Mesangial cell (primary cell): ENCODE results near the gene ZMYM2. TPM values are rescaled to one million over a fixed set of nuclear protein-coding genes. Genes with fewer than 3 reads are reported as not detected.

ENCODE experiments used
- total RNA-seq: library from RNA; depleted of rRNA; stranded (reverse); fragments of >200 nt; gene quantifications from 2 replicates; pipeline ENCODE4 v1.2.3, GENCODE V29; 2015

The ZMYM2 gene
- total RNA-seq = 20.5 and 28.9 TPM in 2 replicates

DNA sequence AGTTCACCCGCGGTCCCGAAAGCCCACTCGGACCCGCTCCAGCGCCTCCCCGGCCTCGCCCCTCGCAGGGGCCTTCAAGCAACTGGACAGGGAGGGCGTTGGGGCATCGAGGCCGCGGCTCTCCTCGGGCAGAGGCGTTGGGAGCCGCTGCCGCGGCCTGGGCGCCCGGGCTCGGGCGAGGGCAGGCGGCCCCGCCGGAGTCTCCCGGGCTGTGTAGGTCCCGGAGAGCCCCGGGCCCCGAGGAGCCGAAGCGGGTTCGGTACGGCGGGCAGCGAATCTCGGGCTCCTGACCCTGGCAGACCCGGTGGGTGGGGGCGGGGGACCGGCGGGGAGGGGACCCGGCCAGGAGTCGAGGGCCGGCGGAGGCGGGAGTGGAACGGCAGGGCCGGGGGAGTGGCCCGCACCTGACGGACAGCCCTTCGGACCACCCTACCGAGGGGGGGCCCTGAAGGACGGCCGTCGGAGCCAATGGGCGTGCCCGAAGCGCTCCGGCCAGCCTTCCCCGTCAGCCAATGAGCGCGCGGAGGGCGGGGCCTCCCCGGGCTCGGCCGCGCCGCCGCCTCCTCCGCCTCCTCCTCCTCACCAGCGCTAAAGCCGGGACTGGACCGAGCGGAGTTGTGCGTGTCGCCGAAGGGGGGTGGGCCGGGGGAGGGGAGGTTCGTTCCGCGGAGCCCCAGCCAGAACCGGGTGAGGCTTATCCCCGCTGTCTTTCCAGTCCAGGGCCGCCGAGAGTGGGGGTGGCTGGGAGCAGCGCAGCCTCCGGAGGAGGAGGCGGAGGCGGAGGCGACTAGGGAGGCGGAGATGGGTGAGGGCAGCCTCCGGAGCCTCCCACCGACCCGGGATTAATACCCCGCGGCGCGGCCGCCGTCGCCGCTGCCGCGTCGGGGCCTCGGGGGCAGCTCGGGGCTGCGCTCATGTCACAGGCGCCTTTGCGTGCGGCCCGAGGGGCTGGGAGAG, at the start of gene ZMYM2:
TSS of gene ZMYM2 (plus strand) at position 573 of the 957 bp plus-strand sequence. CDS start 34,346 bp downstream, outside the sequence.

Other genes starting within 250 kb of the ZMYM2 start
- gene PSPC1, start 175.8 kb upstream of the ZMYM2 start, total RNA-seq = 31.1 and 39.9 TPM in 2 replicates
- 4.2 and 6.1 TPM in 2 replicates for gene ZMYM5, start 95.1 kb upstream of the ZMYM2 start, total RNA-seq
- 0.49 and 0.51 TPM in 2 replicates for gene GJA3, start 202.3 kb downstream of the ZMYM2 start, total RNA-seq
- gene GJB2, start 234.2 kb downstream of the ZMYM2 start, total RNA-seq = 4.9 and 8.5 TPM in 2 replicates